ENCODE measurements around the gene NCL.

GRCh38 chr2:231482806-231483391 is 18.6 kb upstream of the NCL start:
- TF ChIP-seq REST (IDR thresholded peaks at IDR 0.05) (no peak), CTCF (IDR thresholded peaks at IDR 0.05; ENCODE audit: low read depth, low read length, missing input control) (peak; percentile 82), YY1 (IDR thresholded peaks at IDR 0.05) (no peak), MAX (IDR thresholded peaks at IDR 0.05) (no peak), SP1 (IDR thresholded peaks at IDR 0.05) (no peak), RAD21 (IDR thresholded peaks at IDR 0.05) (peak; percentile 65 to 80), JUND (IDR thresholded peaks at IDR 0.05) (no peak), EGR1 (IDR thresholded peaks at IDR 0.05; ENCODE audit: low read depth in 2 of 2) (no peak), ZBTB33 (IDR thresholded peaks at IDR 0.05) (no peak), HNF4A (conservative IDR thresholded peaks at IDR 0.05) (no peak), GABPA (IDR thresholded peaks at IDR 0.05 in 1 of 2, conservative IDR thresholded peaks at IDR 0.05 in 1 of 2) (no peak)

All from liver (tissue), 3 donors.